Measurements from ENCODE around the gene PCDH9. TPM values are rescaled to one million over a fixed set of nuclear protein-coding genes. Genes with fewer than 3 reads are reported as not detected.

The PCDH9 gene
- total and polyA plus RNA-seq, 3 donors from 2014 or later, result 2.3 to 4.6 (median 3.5) TPM

DNA sequence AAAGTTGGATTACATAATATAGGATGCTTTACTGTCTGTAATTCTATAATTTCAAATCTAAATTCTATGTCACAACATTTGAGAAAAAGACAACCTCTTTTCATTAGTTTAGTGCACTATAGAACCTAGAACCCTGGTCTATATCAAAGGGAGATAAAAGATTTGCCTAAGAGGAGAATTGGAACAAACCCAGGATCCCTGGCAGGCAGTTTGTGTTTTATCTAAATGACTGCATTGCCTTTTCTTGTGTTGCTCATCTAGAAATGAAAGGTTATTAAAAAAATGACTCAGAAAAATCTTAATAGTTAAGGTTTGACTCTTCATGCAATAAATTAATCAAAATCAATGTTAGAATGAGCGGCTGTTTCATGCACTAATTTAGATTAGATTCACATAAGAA is 96.7 kb downstream of the PCDH9 start:
- H3K36me3 ChIP-seq (ENCODE audit: low read depth, missing control alignments), result no peaks in the 10 kb centered on the region
- H3K9me3 ChIP-seq, result no peaks in the 10 kb centered on the region
- H3K27ac ChIP-seq, result no peak overlapping the region
- DNase-seq, result no peak
- H3K27me3 ChIP-seq, result no peaks in the 10 kb centered on the region
- no peak overlapping the region for H3K4me3 ChIP-seq
- H3K4me1 ChIP-seq, result no peaks in the 10 kb centered on the region
- WGBS, 2 donors, result 88 to 94% methylated on average over 1 of the region's 1 CpG
- intact Hi-C loops (cut with DNase I; ENCODE audit: low total_unique reads), result no loop called here
- TF ChIP-seq, protein P1, sequence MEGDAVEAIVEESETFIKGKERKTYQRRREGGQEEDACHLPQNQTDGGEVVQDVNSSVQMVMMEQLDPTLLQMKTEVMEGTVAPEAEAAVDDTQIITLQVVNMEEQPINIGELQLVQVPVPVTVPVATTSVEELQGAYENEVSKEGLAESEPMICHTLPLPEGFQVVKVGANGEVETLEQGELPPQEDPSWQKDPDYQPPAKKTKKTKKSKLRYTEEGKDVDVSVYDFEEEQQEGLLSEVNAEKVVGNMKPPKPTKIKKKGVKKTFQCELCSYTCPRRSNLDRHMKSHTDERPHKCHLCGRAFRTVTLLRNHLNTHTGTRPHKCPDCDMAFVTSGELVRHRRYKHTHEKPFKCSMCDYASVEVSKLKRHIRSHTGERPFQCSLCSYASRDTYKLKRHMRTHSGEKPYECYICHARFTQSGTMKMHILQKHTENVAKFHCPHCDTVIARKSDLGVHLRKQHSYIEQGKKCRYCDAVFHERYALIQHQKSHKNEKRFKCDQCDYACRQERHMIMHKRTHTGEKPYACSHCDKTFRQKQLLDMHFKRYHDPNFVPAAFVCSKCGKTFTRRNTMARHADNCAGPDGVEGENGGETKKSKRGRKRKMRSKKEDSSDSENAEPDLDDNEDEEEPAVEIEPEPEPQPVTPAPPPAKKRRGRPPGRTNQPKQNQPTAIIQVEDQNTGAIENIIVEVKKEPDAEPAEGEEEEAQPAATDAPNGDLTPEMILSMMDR (IDR thresholded peaks at IDR 0.05), result no peak
- TF ChIP-seq POLR2A (IDR thresholded peaks at IDR 0.05), result no peak

DNA sequence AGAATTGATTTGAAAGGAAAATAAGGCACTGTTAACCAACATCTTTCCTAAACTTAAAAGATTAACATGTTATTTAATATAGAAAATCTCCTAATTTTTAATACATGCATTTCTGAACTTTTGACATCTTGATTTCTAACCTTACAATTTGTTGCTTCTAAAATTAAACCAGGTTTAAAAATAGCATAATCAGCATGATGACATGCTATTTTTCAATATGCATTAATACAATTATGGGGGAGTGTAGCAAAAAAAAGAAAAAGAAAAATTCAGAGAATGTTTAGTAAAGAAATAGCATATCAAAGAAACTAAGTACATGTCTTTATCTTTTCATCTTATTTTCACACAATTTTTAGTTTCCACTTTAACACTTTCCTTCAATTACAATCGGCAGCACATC is 98.7 kb downstream of the PCDH9 start:
- no peak for DNase-seq
- Histone ChIP-seq H3K27me3 (no peaks in the 10 kb centered on the region), H3K27ac (no peak overlapping the region), H3K9me3 (no peaks in the 10 kb centered on the region), H3K4me3 (no peak overlapping the region), H3K36me3 (ENCODE audit: low read depth, missing control alignments) (no peaks in the 10 kb centered on the region), H3K4me1 (no peaks in the 10 kb centered on the region)
- 86 to 92% methylated on average over 1 of the region's 1 CpG for WGBS, 2 donors
- TF ChIP-seq, protein P1 (IDR thresholded peaks at IDR 0.05), result no peak
- TF ChIP-seq POLR2A (IDR thresholded peaks at IDR 0.05), result no peak
- intact Hi-C loops (cut with DNase I; ENCODE audit: low total_unique reads), result no loop called here

DNA sequence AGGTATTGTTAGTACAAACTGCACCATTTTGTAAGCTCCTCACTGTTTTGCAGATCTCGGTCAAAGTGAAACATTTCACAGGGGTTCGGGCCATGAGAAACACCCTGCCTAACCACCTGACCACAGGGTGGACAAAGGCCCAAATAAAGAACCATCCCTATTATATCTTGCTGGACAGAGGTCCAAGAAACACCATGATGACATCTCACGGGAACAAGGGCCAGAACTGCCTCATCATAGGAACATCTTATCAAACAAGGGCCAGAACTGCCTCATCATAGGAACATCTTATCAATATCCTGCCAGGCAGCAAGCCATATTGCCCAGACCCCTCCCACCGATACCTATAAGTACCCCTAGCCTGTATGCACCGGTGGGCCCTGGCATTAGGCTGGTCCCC is 99.7 kb downstream of the PCDH9 start:
- no peaks in the 10 kb centered on the region for H3K4me1 ChIP-seq
- intact Hi-C loops (cut with DNase I; ENCODE audit: low total_unique reads), result no loop called here
- no peak overlapping the region for H3K27ac ChIP-seq
- TF ChIP-seq POLR2A (IDR thresholded peaks at IDR 0.05), result no peak
- H3K27me3 ChIP-seq, result no peaks in the 10 kb centered on the region
- H3K9me3 ChIP-seq, result no peaks in the 10 kb centered on the region
- no peaks in the 10 kb centered on the region for H3K36me3 ChIP-seq (ENCODE audit: low read depth, missing control alignments)
- H3K4me3 ChIP-seq, result no peak overlapping the region
- DNase-seq, result no peak
- 67 to 91% methylated on average over 4 to 5 of the region's 5 CpGs for WGBS, 2 donors

DNA sequence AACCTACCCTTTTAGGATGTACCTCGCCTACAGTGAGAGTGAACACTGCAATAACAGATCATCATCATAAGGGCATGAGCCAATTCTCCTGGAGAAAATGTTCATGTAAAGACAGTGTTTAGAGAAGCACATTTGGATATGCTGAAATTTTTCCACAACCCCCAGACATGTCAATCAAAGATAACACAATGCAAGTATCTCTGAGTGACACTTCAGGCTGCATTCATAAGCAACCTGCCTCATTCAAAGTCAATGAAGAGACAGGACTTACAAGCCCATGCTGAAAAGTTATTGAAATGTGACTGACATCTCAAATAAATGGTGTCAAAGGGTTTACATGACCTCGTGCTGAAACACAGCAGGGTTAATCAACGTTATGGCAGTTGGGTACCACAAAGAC is 102.0 kb downstream of the PCDH9 start:
- no peak for TF ChIP-seq POLR2A (IDR thresholded peaks at IDR 0.05)
- TF ChIP-seq, protein P1 (IDR thresholded peaks at IDR 0.05), result no peak
- no peak for DNase-seq
- 85 to 89% methylated on average over 3 of the region's 3 CpGs for whole genome bisulfite sequencing, 2 donors
- intact Hi-C loops (cut with DNase I; ENCODE audit: low total_unique reads), result no loop called here
- Histone ChIP-seq H3K4me3 (no peak overlapping the region), H3K36me3 (ENCODE audit: low read depth, missing control alignments) (no peaks in the 10 kb centered on the region), H3K9me3 (no peaks in the 10 kb centered on the region), H3K27me3 (no peaks in the 10 kb centered on the region), H3K27ac (no peak overlapping the region), H3K4me1 (no peaks in the 10 kb centered on the region)

DNA sequence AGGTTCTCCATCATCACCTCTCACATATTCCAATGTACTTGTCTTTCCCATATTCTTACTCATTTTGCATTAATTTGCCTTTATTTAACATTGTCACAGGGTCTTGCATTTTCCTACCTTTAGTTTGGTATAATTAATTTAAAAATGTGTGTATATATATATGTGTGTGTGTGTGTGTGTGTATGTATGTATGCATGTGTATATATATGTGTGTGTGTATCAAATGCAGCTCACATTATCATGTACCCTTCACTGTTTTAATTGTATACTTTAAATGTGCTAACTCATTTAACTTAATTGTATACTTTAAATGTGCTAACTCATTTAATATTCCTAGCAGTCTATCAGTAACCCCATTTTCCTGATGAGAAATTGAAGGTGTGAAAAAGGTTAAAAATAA is 104.5 kb downstream of the PCDH9 start:
- Histone ChIP-seq H3K4me1 (no peaks in the 10 kb centered on the region), H3K27ac (no peak overlapping the region), H3K27me3 (no peaks in the 10 kb centered on the region), H3K4me3 (no peak overlapping the region), H3K9me3 (no peaks in the 10 kb centered on the region), H3K36me3 (ENCODE audit: low read depth, missing control alignments) (no peaks in the 10 kb centered on the region)
- intact Hi-C loops (cut with DNase I; ENCODE audit: low total_unique reads), result no loop called here
- TF ChIP-seq, protein P1 (IDR thresholded peaks at IDR 0.05), result no peak
- no peak for TF ChIP-seq POLR2A (IDR thresholded peaks at IDR 0.05)
- DNase-seq, result no peak
